A204.1 (cell line): Measurements from ENCODE around the gene CST4.
"Not testable (repeated sequence)": the region's sequence is repeated elsewhere in the genome, so short reads cannot be mapped to it uniquely, and the experiment has no call there.

Experiments
- FAIRE-seq: peaks from 2 replicates; lab custom pipeline; 2012; peaks lifted over from hg19 to GRCh38; lab: Jason Lieb, UNC

The CST4 gene

GRCh38 chr20:23659989-23660837, 28.6 kb downstream of the CST4 start:
- FAIRE-seq = no peak

- FAIRE-seq = not testable (repeated sequence)
These were observed 29.2 kb downstream of the CST4 start for GRCh38 chr20:23659610-23659988.

GRCh38 chr20:23658989-23659609, 29.7 kb downstream of the CST4 start:
- no peak for FAIRE-seq

GRCh38 chr20:23658336-23658735, 30.5 kb downstream of the CST4 start:
- FAIRE-seq = no peak

GRCh38 chr20:23657202-23657601, 31.6 kb downstream of the CST4 start:
- no peak for FAIRE-seq

GRCh38 chr20:23656372-23656771, 32.5 kb downstream of the CST4 start:
- FAIRE-seq = no peak

GRCh38 chr20:23655491-23656211, 33.2 kb downstream of the CST4 start:
- FAIRE-seq = no peak

GRCh38 chr20:23654717-23655116, 34.1 kb downstream of the CST4 start:
- no peak for FAIRE-seq

- no peak for FAIRE-seq
These were observed 34.8 kb downstream of the CST4 start for GRCh38 chr20:23654000-23654399.

- FAIRE-seq = no peak
These were observed 35.4 kb downstream of the CST4 start for GRCh38 chr20:23653400-23653938.

GRCh38 chr20:23652926-23653325, 35.9 kb downstream of the CST4 start:
- FAIRE-seq = no peak

GRCh38 chr20:23652371-23652770, 36.5 kb downstream of the CST4 start:
- no peak for FAIRE-seq

GRCh38 chr20:23651117-23651516, 37.7 kb downstream of the CST4 start:
- FAIRE-seq = no peak

- FAIRE-seq = no peak
These were observed 38.9 kb downstream of the CST4 start for GRCh38 chr20:23649830-23650417.

- FAIRE-seq = no peak
These were observed 39.6 kb downstream of the CST4 start for GRCh38 chr20:23649242-23649641.

- FAIRE-seq = no peak
These were observed 41.5 kb downstream of the CST4 start for GRCh38 chr20:23647346-23647745.

GRCh38 chr20:23646106-23646873, 42.5 kb downstream of the CST4 start:
- no peak for FAIRE-seq

GRCh38 chr20:23645575-23645974, 43.3 kb downstream of the CST4 start:
- no peak for FAIRE-seq

GRCh38 chr20:23644164-23644563, 44.7 kb downstream of the CST4 start:
- FAIRE-seq = no peak

GRCh38 chr20:23643659-23644058, 45.2 kb downstream of the CST4 start:
- FAIRE-seq = no peak

GRCh38 chr20:23641936-23642751, 46.7 kb downstream of the CST4 start:
- FAIRE-seq = no peak
